CD4-positive, alpha-beta T cell treated with Interleukin-6 at 100 ng/mL for 8 hours (primary cell): ENCODE measurements around the gene CCDC187.

Experiments used
- DNase-seq: peaks from one replicate; pipeline ENCODE4 v3.0.0-alpha.2; 2020; ENCODE audit warnings: mixed read lengths, low spot score

CCDC187 gene

GRCh38 chr9:136206602-136207275 lies 97.2 kb downstream of the CCDC187 start:
- DNase-seq = no peak

- no peak for DNase-seq
These were observed 98.2 kb downstream of the CCDC187 start for GRCh38 chr9:136205707-136205992.

DNA sequence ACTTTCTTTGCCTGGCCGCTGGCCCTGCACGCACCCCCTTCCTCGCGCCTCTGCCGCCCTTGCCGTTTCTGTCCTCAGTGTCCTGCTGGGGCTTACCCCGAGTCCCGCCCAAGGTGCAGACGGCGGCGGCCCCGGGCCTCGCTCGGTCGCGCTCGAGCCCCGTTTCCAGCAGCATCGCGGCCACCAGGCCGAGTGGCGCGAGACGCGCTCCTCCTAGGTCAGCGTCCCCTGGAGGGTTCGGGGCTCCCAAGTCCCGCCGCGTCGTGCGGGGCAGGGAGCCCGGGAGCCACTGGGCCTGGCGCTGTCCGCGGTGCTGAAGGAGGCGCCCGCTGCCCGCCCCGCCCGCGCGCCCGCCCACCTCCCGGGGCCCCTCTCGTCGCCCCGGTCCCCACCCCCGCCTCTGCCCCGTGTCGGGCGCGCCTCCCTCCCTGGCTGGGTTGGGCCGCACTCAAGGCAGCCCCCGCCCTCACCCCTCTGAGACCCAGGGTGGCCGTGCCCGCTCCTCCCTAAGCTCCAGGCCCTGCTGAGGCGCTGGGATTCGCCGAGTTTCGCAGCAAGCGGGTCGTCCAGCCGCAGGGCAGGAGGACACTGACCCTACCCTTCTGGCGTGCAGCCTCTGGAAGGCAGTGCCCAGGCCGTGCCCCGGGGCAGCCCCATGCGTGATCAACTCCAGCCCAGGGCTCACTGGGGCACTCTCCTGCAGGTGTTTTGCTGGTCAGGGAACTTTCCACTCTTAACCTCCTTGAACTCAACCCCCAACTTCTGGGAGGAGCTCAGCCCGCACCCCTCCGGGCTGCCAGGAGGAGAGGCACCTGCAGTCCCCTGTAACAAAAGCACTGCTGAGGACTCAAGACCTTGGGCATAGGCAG lies 98.8 kb downstream of the CCDC187 start, which contains the start of gene LHX3:
TSS of gene LHX3 (minus strand) at position 291 of the 869 bp plus-strand sequence. CDS start at position 175, 116 bp downstream.
- no peak for DNase-seq

DNA sequence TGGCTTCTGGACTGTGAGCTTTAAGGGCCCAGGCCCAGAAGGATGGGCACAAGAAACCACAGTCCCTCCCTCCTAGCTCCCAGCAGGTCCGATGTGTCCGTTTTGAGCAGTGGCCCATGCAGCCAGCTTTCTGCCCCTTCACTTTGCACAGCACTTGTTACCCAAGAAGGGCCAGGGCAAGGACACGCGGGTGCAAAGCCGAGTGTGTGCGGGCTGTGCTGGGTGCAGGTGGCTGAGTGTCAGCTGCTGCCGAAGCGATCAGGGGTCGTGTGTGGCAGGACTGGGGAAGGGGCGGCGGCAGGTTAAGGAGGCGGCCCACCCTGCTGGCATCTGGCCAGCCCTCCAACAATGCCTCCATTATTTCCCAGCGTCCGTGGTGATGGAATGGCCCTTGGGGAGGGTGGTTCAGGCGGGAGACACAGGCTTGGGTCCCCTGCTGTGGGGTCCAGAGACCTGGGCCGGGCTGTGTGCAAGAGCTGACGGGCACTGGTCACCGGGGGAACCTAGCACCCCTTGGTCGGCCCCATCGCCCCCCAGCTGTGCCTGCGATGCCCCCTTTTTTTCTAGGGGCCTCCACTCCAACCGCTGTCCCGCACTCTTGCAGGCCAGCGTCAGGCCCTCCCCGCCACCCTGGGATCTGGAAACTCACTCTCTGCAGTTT lies 99.6 kb downstream of the CCDC187 start:
- no peak for DNase-seq

- DNase-seq = no peak
These were observed 100.3 kb downstream of the CCDC187 start for GRCh38 chr9:136203408-136204144.

GRCh38 chr9:136202454-136203407 lies 101.2 kb downstream of the CCDC187 start:
- no peak for DNase-seq

DNA sequence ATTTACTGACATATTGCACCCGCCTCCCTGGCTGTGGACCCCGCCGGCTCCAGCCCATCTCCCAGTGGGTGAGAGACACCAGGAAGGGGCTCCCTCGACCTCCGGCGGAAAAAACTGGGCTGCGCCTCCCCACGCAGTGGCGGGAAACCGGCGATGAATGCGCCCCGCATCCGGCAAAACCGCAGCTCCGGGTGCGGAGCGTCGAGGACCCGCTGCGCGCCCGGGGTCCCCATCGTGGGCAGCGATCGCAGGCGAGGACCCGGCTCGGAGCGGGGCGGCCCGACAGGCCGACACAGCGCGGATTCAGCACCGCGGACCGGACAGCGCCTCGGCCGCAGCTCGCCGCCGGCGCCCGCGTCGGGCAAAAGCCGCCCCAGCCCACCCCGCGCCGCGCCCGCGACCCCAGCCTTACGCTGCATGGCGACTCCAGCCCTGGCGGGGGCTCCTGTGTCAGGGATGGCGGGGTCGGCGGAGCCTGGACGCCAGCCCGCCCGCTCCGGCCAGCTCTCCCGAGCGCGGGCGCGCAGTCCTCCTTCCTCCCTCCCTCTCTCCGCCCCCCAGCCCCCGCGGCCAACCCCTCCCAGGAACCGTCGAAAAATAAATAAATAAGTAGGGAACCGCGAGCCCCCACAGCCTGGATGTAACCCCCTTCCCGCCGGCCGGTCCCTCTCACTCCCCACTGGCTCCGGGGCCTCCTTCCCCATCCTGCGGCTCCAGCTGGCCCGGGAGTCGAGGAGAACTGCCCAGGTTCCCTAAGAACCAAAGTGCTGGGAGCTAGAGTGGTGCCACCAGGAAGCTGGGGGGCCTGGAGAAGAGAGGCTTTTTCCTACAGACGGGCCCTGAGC lies 102.1 kb downstream of the CCDC187 start:
- DNase-seq = no peak

- no peak for DNase-seq
These were observed 102.7 kb downstream of the CCDC187 start for GRCh38 chr9:136201174-136201573.

- no peak for DNase-seq
These were observed 103.5 kb downstream of the CCDC187 start for GRCh38 chr9:136200424-136200823.
